ENCODE data around the gene TMEM185A.
"Not testable (repeated sequence)": the region's sequence is repeated elsewhere in the genome, so short reads cannot be mapped to it uniquely, and the experiment has no call there.

The TMEM185A gene

GRCh38 chrX:149619662-149620061 lies 11.9 kb downstream of the TMEM185A start:
- DNase-seq, result not testable (repeated sequence)

- no peak for DNase-seq
These were observed 12.7 kb downstream of the TMEM185A start for GRCh38 chrX:149618871-149619270.

DNA sequence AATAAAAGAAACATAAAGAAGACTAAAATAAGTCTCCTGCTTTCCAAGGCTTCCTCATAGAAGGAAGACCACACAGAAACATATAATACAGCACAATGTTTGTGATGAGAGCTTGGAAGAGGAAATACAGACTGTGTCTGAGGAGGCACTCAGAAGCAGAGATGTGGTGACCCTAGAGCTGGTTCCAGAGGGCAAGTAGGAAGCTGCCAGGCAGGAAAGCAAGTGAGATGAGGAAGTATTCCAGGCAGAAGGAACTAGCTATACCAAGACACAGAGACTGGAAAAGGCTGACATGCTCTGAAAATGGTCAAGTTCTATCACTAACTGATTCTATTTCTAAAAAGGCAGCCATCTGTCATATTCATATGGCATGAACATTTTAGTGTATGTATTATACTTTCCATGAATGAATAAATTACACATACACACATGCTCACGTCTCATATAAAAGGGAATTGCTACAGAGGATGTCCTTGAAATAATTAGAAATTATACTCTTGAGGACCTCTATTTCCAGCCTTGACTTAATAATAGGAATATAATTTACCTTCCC lies 19.9 kb downstream of the TMEM185A start:
- DNase-seq, result no peak

DNA sequence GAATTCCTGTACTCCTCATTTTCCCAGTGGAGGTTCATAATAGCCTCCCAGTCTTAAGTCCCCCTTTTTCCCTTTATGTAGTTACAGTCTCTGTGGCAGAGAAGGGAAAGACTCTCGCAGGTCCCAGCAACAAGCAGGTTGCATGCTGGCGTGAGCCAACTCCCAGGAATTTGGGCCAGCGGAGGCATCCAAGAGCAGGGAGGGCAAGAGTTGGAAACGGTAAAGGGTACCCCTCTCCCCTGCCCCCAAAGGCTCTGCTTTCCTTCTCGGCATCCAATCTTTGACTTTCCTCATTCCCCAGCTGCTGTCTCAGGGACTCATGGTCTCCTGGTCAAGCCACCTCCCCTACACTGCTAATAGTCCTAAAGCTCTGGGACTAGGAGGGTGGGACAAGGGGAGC lies 21.1 kb downstream of the TMEM185A start:
- no peak for DNase-seq

DNA sequence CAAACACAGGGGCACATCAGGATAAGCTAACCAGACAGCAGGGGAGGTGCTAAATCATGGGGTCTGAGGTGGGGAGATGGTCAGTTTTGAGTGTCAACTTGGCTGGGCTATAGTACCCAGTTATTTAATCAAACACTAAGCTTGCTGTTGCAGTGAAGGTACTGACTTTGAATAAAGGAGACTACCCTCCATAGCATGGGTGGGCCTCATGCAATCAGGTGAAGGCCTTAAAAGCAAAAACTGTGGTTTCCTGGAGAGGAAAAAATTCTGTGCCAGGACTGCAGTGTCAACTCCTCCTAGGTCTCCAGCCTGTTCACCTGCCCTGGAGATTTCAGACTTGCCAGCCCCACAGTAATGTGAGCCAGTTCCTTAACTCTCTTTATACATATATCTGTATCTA lies 23.9 kb downstream of the TMEM185A start:
- no peak for DNase-seq

DNA sequence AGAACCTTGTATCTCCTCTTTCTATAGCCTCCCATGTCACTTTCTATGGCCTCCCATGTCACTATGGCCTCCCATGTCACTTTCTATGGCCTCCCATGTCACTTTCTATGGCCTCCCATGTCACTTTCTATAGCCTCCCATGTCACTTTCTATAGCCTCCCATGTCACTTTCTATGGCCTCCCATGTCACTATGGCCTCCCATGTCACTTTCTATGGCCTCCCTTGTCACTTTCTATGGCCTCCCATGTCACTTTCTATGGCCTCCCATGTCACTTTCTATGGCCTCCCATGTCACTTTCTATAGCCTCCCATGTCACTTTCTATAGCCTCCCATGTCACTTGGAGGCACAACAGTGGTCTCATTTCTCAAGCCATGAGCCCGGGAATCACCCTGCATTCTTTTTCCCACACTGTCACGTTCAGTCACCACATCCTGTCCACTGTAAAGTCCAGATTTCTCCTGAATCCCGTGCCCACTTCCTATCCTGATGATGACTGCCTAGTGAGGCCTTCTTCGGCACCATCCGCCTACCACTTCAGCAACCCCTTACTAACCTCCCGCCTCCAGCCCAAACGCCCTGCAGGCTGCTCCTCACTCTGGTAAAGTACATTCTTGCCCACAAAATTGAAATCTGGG lies 26.2 kb downstream of the TMEM185A start:
- not testable (repeated sequence) for DNase-seq

GRCh38 chrX:149598603-149599002 lies 33.0 kb downstream of the TMEM185A start:
- not testable (repeated sequence) for DNase-seq

DNA sequence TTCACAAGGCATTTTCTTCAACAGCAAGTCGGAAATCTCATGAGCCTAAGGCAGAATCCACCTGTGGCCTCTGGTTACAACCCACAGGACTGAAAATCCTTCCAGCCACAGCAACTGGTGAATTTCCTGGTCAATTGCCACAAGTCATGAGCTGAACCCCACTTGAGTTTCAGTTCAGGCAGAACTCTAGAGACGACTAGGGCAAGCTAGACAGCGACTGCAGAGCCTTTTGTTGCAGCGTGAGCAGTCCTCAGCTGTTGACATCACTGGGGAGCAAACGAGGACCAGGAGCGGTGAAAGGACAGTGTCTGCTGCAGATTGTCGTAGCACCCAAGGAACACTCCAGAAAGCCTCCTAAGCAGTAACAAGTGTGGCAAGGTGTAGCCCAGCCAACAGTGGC lies 35.6 kb downstream of the TMEM185A start:
- DNase-seq, result not testable (repeated sequence)

GRCh38 chrX:149595214-149595613 lies 36.4 kb downstream of the TMEM185A start, which contains the start of gene HSFX2:
TSS of gene HSFX2 (minus strand) at chrX:149595314. CDS start at chrX:149594700, 614 bp downstream.
- DNase-seq, result not testable (repeated sequence)

DNA sequence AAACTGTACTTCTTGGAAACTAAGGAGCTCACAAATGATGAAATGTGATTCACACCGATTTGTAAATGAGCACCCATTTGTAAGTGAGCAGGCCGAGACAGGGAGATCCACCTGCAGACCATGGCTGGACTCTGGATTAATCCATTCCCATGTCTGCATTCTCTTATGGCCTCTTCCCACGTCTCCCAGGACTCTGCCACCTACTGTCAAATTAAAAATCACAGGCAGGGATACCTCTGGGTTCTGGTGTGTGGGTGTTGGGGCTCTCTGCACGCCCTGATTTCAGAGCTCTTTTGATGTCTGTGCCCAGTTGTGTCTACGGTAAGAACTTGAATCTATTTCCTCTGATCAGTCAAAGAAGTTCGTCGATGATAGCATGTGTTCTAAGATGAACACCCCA lies 40.6 kb downstream of the TMEM185A start:
- not testable (repeated sequence) for DNase-seq

DNA sequence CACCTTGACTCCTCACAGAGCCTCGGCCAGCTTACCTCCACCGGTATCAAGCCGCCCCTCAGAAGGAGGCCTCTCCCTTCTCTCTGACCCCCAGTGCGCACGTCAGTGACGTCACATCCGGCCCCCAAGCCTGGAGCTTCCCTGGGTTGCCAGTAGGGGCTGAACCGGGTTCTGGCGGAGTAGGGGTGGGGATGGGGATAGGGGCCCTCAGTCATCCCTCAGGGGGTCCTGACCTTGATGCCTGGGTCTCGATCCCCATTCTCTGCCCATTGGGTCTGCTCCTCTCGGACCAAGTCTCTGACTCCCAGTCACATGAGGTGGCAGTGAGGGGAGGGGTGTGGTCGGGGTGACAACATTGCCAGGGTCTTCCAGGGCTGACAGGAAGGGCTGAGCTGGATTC lies 44.2 kb downstream of the TMEM185A start, which contains the start of gene MAGEA9B:
Gene MAGEA9B, minus strand, starts transcription at position 101 of the 400 bp plus-strand sequence. CDS start 4,280 bp downstream, outside the sequence.
- not testable (repeated sequence) for DNase-seq

DNA sequence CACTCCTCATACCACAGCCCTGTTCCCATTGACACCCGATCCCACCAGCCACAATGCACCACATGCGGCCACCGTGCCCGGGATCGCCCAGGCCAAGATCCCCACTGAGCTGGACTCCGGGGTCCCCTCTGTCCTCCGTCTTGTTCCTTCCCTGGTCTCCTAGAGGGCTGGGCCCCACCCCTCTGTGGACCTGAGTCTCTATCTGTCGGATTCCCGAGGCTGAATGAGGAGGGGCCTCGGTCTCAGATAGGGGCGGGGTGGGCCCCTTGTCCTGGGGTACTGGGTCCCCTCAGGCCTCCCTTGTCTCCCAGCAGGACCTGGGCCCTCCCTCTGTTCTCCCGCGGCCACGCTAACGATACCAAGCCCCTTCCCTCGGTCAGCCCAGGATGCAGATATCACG lies 46.0 kb downstream of the TMEM185A start:
- DNase-seq, result not testable (repeated sequence)

GRCh38 chrX:149573456-149573855 lies 58.1 kb downstream of the TMEM185A start:
- not testable (repeated sequence) for DNase-seq

GRCh38 chrX:149572743-149573142 lies 58.8 kb downstream of the TMEM185A start:
- DNase-seq, result no peak

- DNase-seq, result no peak
These were observed 59.8 kb downstream of the TMEM185A start for GRCh38 chrX:149571770-149572169.

DNA sequence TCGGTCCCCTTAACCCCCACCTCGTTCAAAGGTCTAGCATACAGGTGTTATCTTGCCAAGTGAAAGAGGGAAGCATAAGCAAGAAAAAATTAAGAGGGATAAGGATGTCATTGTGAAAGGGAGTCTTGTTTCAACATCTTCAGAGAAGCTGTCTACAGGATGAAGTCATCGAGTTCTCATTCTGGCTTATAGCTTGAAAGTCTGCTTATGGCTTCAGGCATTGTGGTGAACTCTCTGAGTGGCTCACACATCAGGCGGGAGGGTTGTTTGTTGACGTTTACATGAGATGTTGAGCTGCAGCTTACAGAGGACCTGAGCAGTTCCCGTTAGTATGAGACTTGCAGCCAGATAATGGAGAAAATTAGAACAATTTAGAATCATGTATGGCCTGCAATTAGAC lies 60.9 kb downstream of the TMEM185A start:
- DNase-seq, result no peak

GRCh38 chrX:149569770-149570169 lies 61.8 kb downstream of the TMEM185A start:
- DNase-seq, result no peak

DNA sequence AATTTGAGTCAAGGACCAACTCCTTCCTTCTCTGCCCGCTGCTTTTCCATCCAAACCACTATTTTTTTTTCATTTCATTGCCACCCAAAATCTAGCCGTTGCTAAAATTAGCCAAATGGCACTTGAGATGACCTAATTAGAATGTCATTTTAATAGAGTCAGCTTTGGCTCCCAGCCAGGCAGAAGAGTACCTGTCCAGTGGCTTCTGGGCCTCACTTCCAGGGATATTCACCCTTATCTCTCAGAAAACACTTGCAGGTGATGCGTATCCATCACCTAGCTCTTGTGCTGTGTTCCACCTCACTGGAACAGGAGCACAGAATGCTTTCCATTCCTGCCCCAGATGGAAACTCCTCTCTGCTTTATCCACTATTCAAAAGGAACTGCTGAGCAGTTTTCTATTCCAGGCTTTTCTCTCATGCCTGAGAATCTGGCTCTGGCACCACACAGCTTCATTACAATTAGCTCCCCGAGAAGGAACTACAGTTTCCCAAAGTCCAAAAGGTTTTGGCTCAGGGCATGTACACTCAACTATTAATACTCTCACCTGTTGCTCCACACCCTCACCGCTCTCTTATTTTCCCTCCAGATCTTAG lies 62.8 kb downstream of the TMEM185A start:
- DNase-seq, result no peak

DNA sequence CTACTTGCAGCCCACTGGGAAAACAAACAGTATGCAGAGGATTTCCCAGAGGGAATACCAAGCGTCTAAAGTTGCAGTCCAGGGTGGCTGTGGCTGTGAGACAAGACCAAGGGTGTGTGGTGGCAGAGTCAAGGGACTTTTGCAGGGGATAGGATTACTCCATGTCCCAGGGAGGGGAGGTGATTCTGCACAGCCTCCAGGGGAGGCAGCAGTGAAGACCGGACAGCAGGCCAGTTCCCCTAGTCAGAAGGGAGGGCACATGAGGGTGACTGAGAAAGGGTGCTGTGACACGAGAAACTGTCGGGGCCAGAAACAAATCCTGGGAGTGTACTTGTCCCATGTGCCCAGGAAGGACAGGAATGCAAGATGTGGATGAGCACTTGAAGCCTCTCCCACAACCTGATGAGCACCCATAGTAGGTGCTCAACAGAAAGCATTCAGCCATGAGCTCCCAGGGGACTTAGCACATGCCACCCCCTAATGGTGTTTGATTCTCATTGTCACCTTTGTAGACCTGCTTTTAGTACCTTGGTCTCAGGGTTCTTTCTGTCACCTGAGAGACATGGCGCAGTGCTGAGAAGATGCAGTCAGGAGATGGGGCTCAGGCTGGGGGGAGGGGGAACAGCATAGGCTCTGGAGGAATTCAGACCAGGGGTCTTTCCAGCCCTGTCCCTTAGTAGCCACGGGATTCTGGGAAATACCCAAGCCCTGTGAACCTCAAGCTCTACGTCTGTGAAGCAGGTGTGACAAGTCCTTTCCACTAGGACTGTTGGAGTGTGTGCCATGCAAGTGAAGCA lies 63.8 kb downstream of the TMEM185A start:
- DNase-seq, result no peak

GRCh38 chrX:149563359-149563758 lies 68.2 kb downstream of the TMEM185A start:
- DNase-seq, result no peak

DNA sequence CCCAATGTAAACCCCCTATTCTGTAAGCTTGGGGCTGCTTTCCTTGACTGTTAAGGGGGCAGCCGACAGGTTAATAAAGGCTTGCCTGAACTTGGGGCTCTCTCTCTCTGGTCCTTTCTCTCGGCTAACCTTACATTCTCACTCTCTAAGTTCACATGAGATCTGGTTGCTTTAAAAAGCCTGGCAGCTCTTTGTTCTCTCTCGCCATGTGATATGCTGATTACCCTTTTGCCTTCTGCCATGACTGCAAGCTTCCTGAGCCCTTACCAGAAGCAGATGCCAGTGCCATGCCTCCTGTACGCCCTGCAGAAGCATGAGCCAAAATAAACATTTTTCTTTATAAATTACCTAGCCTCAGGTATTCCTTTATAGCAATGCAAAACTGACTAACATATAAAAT lies 76.3 kb downstream of the TMEM185A start:
- not testable (repeated sequence) for DNase-seq

DNA sequence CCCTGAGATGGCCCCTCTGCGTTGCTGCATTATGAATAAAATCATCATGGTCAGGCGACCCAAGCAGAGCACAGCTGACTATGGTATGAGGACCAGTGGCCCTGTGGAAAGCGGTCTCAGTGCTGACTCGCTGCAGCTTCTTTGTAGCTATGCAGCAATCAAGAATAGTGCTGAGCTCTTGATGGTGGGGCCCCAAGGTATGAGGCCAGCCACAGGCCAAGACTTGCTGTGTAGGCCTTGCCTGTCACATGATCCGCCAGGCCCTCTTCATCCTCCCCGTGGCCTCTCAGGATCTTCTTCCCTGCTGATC lies 79.7 kb downstream of the TMEM185A start:
- not testable (repeated sequence) for DNase-seq

DNA sequence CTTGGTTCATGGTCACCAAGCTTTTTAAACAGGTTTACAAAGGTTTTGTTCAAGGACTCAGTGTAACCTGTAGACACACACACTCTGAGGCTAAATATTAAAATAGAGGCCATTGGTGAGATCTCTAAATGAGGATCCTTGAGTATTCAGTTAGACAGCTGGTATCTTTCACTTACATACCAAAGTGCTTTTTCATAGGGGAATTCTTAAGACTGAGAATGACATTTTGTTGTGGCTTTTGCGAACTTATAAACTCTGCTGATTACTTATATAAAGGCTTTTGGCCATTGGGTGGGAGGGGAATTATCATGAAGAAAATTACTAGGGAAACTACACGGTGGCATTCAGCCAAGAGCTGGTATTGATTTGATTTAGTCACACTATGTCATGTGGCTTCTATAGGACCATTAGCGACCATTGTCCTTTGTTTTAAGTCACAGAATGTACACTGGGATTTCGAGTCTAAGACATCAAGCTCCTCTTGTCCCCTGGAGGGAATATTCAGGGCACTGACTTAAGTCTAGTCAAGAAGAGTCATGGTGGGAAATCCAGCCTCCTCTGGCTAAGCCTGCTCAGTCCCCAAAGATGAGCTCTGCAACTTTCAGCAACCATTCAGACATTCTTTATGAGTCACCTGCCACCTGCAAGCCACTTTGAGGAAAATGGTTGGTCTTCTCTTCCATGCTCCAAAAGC lies 80.2 kb downstream of the TMEM185A start:
- DNase-seq, result not testable (repeated sequence)
